Sciatic nerve (tissue), 2 donors: Measurements from ENCODE around the gene TRIM71. TPM values are rescaled to one million over a fixed set of nuclear protein-coding genes. Genes with fewer than 3 reads are reported as not detected.
"Not testable (repeated sequence)": the region's sequence is repeated elsewhere in the genome, so short reads cannot be mapped to it uniquely, and the experiment has no call there.

Source experiments
- ATAC-seq: fragments of 200-7000 bp; cut with Tn5 transposase; one replicate; pipeline ENCODE4 v1.9.1; 2020; ENCODE audit warnings: mild to moderate bottlenecking, moderate library complexity
- DNase-seq: peaks from one replicate; pipeline ENCODE4 v3.0.0-alpha.2; 2020; ENCODE audit warnings: low spot score
- intact Hi-C: fragments of 100-400 bp; cut with DNase I; formaldehyde crosslinking; loops from one replicate; pipeline ENCODE4 v1.14.2; 2022
- total RNA-seq: library from RNA; stranded (reverse); fragmentation: NEBNext Ultra II Directional; extraction: Animal tissue kit (Norgen Biotek cat#: 25700); gene quantifications from one replicate; pipeline ENCODE4 v1.2.1, GENCODE V29; 2021
- donor health status: DM: no; HTN: no; CAD: no.
- donor health status: DM: no; HTN: no; CAD: no.

Gene TRIM71
- total RNA-seq, 1 donor from 2014 or later: 0.40 TPM

DNA sequence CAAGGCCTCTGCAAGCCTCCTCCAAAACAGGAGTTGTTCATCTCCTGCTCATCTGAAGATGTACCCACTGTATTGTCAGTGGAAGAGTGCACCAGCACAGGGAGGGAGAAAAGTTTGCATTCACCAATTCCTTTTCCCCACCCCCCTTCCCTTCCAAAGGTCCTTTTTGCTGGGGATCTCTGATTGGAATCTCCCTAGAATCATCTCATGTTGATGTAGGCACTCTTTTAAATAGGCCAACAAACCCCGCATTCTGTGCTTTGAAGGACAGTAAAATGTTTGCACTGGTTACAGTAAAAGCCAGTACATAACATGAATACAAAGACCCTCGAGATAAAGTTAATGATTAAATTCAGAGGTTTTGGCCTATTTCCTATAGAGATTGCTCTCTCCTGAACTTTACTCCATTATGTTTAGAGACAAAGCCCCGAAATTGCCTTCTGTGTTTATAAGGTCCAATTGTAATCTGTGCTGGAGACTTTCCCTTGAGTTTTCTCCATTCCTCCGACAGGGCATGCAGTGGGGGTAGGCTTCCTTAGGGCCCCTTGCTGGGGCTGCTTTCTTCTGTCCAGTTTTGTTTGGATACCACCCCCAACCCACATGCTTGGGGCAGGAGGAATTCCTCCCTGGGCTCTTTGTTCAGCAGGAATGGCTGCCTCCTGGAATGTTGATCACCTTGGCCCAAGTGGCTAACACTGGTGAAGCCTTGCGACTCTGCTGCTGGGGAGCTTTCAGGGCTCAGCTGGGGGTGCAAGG lies 22.5 kb downstream of the TRIM71 start:
- ATAC-seq (no peak), DNase-seq (no peak)
- intact Hi-C loops: no loop called here

- no peak for ATAC-seq
- intact Hi-C loops: no loop called here
- no peak for DNase-seq
These were observed 23.5 kb downstream of the TRIM71 start for GRCh38 chr3:32841341-32841740.

DNA sequence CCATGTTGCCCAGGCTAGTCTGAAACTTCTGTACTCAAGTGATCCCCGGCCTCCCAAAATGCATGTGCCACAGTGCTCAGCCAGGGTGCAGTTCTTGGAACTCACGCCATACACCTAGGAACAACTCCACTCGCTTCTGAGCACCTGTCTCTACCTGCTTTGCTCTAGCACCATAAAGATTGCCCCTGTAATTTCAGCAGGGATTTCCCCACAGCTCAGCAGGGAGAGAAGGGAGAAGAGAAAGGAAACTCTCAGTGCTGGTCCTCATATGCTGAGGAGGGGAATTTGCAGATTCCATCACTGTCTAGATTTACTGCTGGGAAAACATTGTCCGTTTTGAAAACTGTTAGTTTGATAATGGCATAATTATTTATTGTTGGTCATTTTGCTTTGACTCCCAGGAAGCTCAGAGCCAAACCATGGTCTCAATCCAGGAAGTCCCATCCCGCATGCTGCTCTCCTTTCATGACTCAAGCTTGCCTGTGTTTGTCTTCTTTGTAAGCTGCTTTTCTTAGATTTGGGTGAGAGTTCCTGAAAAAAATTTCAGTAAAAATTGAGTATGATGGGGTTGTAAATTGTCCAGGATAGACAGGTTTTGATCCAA lies 24.2 kb downstream of the TRIM71 start:
- no peak for DNase-seq
- no peak for ATAC-seq
- intact Hi-C loops: no loop called here

GRCh38 chr3:32842531-32842931 lies 24.7 kb downstream of the TRIM71 start:
- no peak for ATAC-seq
- no peak for DNase-seq
- intact Hi-C loops: no loop called here

- DNase-seq (no peak), ATAC-seq (no peak)
- intact Hi-C loops: no loop called here
These were observed 25.2 kb downstream of the TRIM71 start for GRCh38 chr3:32842987-32843386.

DNA sequence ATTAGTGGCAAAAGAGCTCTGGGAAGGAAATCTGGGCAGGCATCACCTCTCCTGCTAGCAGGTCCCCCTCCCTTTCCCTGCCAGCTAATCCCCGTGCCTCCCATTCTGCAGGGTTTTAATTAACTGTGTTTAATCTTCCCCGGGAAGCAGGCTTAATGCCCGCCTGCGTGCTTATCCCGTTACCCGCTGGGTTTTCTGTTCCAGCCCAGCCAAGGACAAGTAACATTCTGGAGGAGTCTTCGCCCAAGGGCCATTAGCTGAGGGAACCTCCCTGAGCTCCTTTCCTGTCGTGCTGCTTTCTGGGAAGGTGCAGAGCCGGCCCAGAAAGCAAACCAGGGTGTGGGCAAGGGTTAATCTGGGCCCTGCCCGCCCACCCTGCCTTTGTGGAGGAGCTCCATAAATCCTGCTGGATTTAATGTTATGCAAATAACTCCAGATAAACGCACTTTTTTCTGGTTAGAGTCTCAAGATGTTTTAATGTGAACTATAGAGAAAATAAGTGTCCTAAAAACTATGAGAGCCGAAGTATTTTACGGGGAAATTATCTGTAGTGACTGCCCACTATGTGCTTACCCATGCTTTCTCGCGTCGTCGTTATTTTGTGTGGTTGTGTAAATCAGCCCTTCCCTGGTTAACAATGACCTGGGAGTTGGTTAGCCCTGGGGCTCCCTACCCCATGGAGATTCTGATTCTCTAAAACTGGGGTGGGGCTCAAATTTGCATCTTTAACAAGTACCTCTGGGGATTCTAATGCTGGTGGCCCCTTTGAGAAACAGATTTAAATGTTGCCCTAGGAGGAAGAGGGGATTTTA lies 25.9 kb downstream of the TRIM71 start:
- DNase-seq (no peak), ATAC-seq (no peak)
- intact Hi-C loops: no loop called here

- intact Hi-C loops: no loop called here
- no peak for DNase-seq
- no peak for ATAC-seq
These were observed 26.5 kb downstream of the TRIM71 start for GRCh38 chr3:32844322-32844654.

DNA sequence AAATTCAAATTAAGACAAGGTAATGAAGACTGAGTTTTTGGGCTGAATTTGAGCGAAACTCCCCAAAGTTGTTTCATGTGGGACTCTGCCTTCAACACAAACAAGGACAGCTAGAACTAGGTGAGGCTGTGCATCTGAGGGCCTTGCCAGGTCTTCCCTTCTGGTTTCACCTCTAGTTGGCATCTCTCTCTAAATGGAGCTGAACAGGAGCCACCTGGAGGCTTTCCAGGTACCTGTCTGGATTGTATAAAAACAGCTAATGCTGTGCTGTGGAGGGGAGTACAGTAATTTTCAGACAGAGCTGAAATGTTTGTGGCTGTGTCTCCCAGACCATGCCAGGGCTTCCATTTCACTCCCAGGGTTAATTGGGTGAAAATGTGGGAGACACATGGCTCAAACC lies 27.1 kb downstream of the TRIM71 start:
- DNase-seq: no peak
- no peak for ATAC-seq
- intact Hi-C loops: no loop called here

- intact Hi-C loops, DNase-seq, ATAC-seq: not testable (repeated sequence)
These were observed 27.7 kb downstream of the TRIM71 start for GRCh38 chr3:32845546-32845945.

DNA sequence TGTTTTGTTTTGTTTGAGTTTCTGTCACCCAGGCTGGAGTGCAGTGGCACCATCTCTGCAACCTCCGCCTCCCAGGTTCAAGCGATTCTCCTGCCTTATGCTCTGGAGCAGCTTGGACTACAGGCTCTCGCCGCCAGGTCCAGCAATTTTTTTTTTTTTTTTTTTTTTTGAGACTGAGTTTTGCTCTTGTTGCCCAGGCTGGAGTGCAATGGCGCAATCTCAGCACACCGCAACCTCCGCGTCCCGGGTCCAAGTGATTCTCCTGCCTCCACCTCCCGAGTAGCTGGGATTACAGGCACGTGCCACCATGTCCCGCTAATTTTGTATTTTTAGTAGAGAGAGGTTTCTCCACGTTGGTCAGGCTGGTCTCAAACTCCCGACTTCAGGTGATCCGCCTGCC lies 29.2 kb downstream of the TRIM71 start:
- intact Hi-C loops, ATAC-seq, DNase-seq: not testable (repeated sequence)

GRCh38 chr3:32847528-32847927 lies 29.7 kb downstream of the TRIM71 start:
- DNase-seq: no peak
- intact Hi-C loops: no loop called here
- no peak for ATAC-seq

- intact Hi-C loops: no loop called here
- DNase-seq (no peak), ATAC-seq (no peak)
These were observed 30.4 kb downstream of the TRIM71 start for GRCh38 chr3:32848215-32848614.

- ATAC-seq: no peak
- DNase-seq: no peak
- intact Hi-C loops: no loop called here
These were observed 31.2 kb downstream of the TRIM71 start for GRCh38 chr3:32849046-32849445.

DNA sequence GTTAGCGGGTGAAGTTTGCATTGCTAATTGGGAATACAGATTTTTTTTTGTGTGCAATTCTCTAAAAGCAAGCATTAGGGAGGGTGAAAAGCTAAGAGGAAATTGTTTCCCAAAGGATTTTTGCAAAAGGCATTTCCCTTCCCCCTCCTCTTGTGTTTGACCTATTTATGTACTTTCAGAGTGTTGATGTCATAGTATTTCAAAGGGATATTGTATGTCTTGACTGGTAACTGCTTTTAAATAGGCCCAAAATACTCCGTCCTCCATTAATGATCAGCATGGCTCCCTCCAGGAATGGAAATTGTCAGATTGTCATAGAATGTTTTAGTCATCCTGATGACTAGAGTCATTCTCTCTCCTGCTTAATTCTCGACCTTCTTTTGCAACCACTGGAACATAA lies 32.4 kb downstream of the TRIM71 start:
- no peak for DNase-seq
- ATAC-seq: no peak
- intact Hi-C loops: no loop called here

DNA sequence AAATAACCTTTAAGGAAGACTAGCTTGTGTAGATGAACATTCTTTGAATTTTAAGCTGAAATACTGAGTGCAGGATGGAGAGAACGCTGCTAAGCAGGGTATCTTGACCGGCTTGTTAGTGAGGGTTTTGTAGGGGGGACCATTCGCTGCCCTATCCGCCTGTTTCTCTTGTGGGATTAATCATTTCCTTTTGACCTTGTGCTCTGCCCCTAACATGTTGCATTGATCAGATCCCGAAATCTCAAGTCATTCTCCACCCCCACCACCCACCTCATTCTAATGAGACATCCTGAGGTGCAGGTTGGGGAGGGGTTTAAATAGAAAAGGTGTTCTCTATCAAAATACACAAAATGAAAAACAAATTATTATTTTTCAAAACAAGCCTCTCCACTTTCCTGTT lies 32.8 kb downstream of the TRIM71 start:
- DNase-seq (no peak), ATAC-seq (no peak)
- intact Hi-C loops: no loop called here

DNA sequence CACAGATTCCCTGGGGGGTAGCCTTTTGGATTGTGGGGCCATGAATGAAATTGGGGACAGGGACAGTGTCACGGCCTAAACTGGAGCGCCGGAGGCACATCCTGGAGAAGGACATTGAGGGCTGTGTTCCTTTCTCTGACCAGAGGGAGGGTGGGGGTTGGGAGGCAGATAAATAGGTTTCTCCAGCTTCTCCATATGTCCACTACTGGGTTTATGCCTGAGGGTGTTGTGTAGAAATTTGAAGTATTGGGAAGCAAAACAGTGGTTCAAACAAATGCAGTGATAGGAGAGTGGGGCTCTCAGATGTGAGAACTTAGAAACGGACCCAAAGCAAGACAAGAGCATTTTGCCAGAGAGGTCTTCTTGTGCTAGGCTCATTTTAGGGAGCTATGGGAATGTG lies 34.3 kb downstream of the TRIM71 start:
- intact Hi-C loops: no loop called here
- DNase-seq (no peak), ATAC-seq (no peak)

DNA sequence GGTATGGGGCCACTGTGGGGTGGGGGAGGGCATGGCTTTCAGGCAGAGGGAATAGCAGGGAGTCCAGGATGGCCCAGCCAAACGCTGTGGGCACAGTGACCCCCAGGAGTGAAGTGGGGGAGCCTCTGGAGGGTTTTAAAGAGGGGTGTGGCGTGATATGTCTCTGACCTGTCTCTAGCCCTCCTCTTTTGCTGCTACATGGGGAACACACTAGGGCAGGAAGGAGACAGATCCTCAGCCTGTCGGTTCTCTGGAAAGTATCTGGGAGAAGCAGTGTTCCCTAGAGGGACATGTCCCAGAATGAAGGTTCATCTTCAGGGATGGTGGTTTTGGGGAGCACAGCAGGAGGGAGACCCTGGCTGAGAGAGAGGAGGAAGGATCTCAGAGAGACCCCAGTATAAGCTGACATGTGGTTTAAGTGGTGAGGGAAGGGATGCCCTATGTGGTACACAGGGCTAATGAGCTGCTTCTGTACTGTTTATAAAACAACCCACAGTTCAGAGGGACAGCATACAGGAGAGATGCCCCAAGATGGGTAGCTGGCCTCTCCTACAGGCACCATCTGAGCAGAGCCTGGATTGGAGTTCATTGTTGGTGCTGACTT lies 37.7 kb downstream of the TRIM71 start:
- ATAC-seq (no peak), DNase-seq (no peak)

DNA sequence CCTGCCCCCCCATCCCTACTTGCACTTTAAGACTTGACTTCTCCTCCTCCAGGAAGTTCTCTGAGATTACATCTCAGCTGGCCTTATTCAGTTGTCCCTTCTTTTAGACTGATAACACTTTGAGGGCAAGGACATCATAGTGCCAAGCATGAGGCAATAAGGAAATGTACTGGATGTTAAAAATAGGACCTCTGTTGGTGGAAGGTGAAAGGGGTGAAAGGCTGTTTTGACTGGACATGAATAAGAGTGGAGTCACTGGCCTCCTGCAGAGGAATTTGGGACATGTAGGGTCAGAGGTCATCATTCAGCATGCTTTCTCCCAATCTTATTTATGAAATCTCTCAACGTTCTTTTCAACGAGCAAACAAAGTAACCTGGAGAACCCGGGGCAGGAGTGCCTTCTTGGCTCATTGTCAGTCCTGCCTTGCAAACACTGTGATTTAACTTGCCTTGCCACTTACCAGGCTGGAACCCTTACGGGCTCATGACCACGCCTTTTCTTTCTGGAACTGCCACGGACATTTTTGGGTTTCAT lies 38.6 kb downstream of the TRIM71 start:
- DNase-seq (no peak), ATAC-seq (no peak)
- intact Hi-C loops: no loop called here

More for the DNA sequence above, 37.7 kb downstream of the TRIM71 start:
- intact Hi-C loops: no loop called here

GRCh38 chr3:32856901-32857507 lies 39.2 kb downstream of the TRIM71 start:
- intact Hi-C loops: no loop called here
- DNase-seq: no peak
- no peak for ATAC-seq
